ENCODE data around the gene TNIP2. TPM values are rescaled to one million over a fixed set of nuclear protein-coding genes. Genes with fewer than 3 reads are reported as not detected.

The TNIP2 gene
- total RNA-seq, 1 donor from 2014 or later, result 22.6 TPM

DNA sequence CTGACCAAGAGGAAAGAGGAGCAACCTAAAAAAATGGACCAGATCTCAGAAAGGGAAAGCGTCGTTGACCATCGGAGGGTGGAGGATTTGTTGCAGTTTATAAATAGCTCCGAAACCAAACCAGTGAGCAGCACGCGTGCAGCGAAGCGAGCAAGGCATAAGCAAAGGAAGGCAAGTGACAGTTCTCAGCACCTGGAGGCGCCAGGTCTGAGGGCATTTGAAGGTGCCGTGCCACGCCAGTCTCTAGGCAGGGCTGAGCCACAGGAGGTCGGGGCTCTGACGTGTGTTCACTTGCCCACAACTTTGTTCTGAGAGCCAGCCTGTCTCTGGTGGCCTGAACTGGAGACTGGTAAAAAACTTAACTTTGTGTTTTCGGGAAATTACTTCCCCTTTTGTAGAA, 59.7 kb downstream of the TNIP2 start:
- DNase-seq (ENCODE audit: low spot score), result no peak
- intact Hi-C loops (cut with DNase I), result no loop called here

DNA sequence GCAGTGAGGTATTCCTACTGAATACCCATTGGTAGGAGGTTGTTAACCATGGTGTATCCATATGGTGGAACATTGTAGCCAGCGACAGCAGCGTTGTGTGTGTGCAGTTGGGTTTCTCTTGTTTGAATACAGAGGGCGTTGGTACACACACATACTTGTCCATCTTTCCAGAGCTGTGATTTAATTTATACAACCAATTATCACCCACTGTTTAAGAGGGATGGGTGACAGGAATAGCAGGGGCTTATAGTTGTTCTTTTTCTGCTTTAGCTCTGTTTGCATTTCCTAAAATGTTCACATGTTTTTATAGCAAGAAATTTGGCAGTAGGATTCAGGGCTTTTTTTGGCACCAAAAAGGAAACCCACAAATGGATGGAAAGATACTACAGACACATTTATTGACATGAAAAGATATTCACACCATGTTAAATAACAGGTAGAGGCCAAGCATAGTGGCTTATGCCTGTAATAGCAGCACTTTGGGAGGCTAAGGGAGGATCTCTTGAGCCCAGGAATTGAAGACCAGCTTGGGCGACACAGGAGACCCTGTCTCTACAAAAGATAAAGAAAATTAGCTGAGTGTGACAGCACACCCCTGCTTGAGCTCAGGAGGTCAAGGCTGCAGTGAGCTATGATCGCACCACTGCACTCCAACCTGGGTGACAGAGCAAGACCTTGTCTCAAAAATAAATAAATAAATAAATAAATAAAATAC, 60.6 kb downstream of the TNIP2 start:
- intact Hi-C loops (cut with DNase I), result no loop called here
- DNase-seq (ENCODE audit: low spot score), result no peak

DNA sequence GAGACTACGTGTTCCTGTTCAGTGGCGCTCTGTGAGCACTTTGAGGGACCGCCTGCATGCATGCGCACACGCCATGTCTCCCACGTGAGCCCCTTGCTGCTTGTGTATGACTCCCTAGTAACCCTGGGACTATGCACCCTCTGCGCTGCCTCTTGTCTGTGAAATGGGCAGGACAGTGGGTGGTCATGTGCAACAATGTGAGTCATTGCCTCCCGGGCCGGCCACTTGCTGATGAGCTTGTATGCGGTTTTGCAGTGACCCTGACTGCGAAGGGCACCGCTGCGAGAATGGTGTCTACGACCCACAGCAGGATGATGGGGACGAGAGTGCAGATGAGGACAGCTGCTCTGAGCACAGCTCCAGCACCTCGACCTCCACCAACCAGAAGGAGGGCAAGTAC, 61.4 kb downstream of the TNIP2 start:
- DNase-seq (ENCODE audit: low spot score), result no peak
- intact Hi-C loops (cut with DNase I), result no loop called here

DNA sequence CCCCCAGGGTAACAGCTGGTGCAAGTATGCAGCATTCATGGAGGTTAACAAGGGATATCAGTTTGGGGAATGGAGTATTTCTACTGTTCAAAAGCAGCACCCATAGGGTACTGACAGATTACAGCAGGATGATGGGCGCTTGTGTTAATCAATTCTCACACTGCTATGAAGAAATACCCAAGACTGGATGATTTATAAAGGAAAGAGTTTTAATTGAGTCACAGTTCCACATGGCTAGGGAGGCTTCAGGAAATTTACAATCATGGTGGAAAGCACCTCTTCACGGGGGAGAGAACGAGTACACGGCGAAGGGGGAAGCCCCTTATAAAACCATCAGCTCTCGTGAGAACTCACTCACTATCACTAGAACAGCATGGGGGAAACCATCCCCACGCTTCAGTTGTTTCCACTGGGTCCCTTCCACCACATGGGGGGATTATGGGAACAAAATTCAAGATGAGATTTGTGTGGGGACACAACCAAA, 64.1 kb downstream of the TNIP2 start:
- DNase-seq (ENCODE audit: low spot score), result no peak
- intact Hi-C loops (cut with DNase I), result no loop called here

Other genes starting within 250 kb of the TNIP2 start
- 19.5 TPM for gene FAM193A, start 219.7 kb downstream of the TNIP2 start, total RNA-seq
- 19.1 TPM for gene SH3BP2, start 36.7 kb upstream of the TNIP2 start, total RNA-seq
- 213 TPM for gene ADD1, start 87.5 kb upstream of the TNIP2 start, total RNA-seq
- 16.1 TPM for gene NOP14, start 207.1 kb upstream of the TNIP2 start, total RNA-seq
- 13.5 TPM for gene GRK4, start 207.2 kb upstream of the TNIP2 start, total RNA-seq

Data from cardiac septum (tissue), 1 donor.